H4 (cell line): Measurements from ENCODE around the gene RINL. TPM values are rescaled to one million over a fixed set of nuclear protein-coding genes. Genes with fewer than 3 reads are reported as not detected.
"Not testable (repeated sequence)": the region's sequence is repeated elsewhere in the genome, so short reads cannot be mapped to it uniquely, and the experiment has no call there.

Experiments
- DNase-seq: peaks from one replicate; pipeline ENCODE4 v3.0.0-alpha.2; 2015; ENCODE audit warnings: low spot score
- total RNA-seq: library from RNA; depleted of rRNA; stranded (reverse); fragments of >200 nt; shearing (Covaris generic); gene quantifications from 2 replicates; pipeline ENCODE4 v1.2.3, GENCODE V29; 2014

RINL gene
- total RNA-seq, 1 experiment from 2014 or later = 1.2 TPM

DNA sequence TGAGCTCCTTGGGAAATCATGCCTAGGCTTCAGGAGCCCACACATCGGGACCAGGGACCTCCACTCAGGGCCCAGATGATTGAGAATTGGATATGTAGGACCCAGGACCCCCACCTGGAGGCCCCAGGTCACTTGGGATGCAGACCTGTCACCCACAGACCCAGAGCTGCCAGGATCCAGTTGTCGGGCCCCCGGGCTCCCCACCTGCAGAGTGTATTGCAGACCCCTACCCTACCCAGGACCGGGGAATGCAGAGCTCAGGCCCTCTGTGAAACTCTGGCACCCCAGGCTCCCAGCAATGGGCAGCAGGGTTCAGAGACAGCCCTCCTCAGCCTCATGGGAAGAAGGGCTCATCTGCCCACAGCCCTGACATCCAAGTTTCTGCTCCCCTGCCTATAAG, 27.5 kb upstream of the RINL start:
- DNase-seq = no peak

DNA sequence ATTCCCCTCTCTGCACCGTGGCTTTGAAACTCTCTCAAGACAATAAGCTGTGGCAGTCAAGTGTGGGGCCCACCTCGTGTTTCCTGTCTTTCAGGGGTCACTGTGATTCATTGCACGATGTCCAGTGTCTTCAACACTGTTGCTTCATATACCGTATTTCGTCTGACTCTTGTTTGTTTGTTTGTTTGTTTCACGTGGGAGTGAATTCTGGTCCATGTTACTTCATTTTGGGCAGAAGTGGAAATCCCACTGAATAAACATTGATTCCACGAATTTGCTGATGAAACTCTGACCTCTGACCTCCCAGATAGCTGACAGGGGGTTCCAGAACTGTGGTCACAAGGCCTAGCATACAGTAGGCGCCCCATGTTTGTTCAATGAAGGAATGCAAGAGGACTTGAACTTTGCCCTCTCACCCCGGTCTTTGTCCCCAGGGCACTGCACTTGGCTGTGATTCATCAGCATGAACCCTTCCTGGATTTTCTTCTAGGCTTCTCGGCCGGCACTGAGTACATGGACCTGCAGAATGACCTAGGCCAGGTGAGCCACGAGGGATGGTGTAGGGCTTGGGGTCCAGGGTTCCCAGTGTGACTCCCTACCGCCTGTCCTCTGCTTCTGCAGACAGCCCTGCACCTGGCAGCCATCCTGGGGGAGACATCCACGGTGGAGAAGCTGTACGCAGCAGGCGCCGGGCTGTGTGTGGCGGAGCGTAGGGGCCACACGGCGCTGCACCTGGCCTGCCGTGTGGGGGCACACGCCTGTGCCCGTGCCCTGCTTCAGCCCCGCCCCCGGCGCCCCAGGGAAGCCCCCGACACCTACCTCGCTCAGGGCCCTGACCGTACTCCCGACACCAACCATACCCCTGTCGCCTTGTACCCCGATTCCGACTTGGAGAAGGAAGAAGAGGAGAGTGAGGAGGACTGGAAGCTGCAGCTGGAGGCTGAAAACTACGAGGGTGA, 26.8 kb upstream of the RINL start:
- DNase-seq = no peak

DNA sequence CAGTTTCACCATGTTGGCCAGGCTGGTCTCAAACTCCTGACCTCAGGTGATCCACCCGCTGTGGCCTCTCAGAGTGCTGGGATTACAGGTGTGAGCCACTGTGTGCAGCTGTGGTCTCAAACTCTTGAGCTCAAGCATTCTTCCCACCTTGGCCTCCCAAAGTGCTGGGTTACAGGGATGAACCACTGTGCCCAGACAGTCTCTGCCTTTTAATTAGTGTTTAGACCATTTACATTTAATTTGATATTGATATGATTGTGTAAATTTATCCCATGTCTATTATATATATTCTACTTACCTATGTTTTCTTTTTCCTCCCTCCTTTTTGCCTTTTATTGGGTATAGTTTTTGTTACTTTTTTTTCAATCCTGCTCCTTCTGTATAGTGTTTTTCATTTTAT, 23.6 kb upstream of the RINL start:
- DNase-seq = no peak

DNA sequence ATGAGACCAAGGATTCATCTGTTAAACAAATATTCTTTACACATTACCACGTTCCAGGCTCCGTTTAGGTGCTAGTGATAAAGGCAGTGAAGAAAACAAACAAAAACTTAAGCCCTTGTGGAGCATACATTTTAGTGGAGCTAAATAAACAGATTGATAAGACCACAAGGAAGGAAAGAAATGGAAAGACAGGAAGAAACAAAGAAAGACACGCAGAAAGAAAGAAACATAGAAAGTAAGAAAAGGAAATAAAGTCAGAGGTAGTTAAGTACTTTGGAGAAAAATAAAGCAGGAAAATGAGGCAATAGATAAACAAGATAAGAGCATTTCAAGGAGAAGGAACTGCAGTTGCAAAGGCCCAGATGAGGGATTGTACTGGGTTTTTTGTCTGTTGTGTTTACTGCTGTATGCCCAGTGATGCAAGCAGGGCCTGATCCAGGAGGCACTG, 22.7 kb upstream of the RINL start:
- DNase-seq = no peak

DNA sequence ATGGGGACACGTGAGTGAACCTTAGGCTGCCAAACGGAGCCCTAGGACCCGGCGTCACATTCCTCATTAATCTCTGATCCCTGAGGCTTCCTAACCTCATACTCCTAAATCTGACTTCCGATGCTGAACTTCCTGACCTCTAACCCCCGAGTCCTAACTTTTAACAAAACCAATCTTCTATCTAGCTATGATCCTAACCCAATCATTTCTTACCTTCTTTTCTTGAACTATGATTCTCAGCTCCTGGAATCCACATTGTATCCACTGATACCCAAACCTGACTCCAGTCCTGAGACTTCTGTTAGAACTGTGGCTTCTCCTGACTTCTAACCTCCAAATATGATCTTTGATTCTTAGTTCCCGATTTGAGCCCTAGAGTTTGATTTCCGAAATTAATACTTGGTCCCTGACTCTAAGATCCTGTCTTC, 22.1 kb upstream of the RINL start:
- no peak for DNase-seq

- peak; percentile 100 for DNase-seq
Observed at GRCh38 chr19:38899447-38900201, 21.5 kb upstream of the RINL start, which contains the start of the genes NFKBIB and SIRT2. Gene NFKBIB, plus strand, starts transcription at chr19:38899969. Its CDS starts 64 bp downstream, at chr19:38900033. Gene SIRT2, minus strand, starts transcription at chr19:38899618. Its CDS starts 97 bp downstream, at chr19:38899521.

- DNase-seq = no peak
Observed at GRCh38 chr19:38898788-38899446, 20.8 kb upstream of the RINL start.

DNA sequence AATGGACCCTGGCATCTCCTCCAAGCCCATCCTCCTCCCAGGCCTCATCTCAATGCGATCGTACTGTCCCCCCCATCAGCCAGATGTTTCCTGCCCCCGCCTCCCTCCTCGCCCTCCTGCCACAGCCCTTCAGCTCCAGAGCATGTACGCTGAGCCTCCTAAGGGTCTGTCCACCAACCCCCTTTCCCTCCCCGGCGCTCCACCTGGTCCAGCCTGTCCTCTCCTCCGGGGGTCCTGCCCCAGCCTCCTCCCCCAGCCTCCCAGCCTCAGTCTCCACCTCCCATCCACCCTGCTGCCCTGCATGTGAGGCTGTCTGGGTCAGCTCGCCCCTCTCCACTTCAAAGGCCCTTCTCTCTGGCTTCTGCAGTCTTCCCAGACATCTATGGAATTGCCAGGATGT, 16.9 kb upstream of the RINL start:
- DNase-seq = no peak

GRCh38 chr19:38893341-38893771, 15.3 kb upstream of the RINL start:
- no peak for DNase-seq

GRCh38 chr19:38892841-38893240, 14.8 kb upstream of the RINL start:
- DNase-seq = no peak

- no peak for DNase-seq
Observed at GRCh38 chr19:38891771-38892170, 13.7 kb upstream of the RINL start.

- no peak for DNase-seq
Observed at GRCh38 chr19:38890686-38891085, 12.6 kb upstream of the RINL start.

DNA sequence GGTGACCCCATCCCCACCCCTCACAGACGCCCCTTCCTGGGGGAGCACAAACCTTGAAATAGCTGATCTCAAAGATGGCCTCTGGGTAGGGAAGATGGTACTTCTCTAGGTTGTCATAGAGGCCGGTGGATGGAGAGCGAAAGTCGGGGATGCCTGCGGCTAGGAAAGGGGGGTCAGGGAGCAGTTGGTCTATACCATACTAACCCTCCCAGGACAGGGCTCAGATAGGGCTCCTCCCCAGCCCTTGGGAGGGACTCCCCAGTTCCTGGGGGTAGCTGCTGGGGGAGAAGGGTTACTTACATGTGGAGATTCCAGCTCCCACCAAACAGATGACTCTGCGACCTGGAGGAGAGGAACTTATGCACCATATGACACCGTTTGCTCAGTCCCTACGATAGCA, 11.7 kb upstream of the RINL start:
- DNase-seq = no peak

- no peak for DNase-seq
Observed at GRCh38 chr19:38888876-38889275, 10.8 kb upstream of the RINL start.

GRCh38 chr19:38884691-38885090, 6.6 kb upstream of the RINL start:
- DNase-seq = not testable (repeated sequence)

DNA sequence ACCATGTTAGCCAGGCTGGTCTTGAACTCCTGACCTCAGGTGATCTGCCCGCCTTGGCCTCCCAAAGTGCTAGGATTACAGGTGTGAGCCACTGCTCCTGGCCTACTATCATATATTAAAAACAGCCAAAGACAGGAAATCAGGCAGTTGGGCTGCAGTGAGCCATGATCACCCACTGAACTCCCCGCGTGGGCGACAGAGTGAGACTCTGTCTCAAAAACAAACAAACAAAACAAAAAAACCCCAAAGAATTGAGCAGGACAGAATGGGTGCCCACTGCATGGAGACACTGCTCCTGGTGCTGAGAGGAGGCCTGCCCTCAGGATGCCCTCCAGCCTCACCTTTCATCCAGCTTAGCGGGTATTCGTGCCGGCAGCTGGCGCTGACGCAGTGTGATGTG, 5.2 kb upstream of the RINL start:
- DNase-seq = no peak

DNA sequence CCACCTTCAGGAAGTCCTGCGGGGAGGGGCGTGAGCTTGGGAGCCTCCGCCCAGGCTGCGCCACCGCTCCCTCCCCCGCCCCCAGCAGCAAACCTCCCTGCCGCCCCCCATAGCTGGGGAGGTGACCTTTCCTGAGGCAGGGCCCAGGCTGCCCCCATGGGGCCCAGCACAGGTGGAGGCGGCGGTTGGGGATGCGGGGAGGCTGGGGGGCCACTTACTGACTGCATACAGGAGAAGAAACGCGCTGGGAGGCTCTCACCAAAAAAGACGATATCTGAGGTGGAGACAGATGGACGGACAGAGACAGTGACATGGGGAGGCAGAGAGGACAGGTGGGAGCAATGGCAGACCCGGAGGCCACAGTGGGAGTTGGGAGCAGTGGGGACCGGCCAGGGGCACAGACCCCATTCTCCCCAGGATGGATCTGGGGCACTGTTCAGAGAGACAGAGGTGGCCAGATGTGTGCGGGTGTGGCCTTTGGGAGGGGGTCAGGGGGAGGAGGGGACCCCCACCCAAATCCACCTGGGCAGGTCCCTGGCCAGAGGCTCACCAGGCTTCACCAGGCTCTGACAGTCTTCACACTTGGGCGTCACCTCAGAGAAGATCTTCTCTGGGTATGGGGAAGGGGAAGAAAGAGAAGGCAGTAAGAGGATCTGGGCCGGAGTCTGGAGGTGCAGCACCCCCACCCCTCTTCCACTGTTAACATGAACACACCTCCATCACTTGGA, 3.0 kb upstream of the RINL start:
- DNase-seq = no peak

DNA sequence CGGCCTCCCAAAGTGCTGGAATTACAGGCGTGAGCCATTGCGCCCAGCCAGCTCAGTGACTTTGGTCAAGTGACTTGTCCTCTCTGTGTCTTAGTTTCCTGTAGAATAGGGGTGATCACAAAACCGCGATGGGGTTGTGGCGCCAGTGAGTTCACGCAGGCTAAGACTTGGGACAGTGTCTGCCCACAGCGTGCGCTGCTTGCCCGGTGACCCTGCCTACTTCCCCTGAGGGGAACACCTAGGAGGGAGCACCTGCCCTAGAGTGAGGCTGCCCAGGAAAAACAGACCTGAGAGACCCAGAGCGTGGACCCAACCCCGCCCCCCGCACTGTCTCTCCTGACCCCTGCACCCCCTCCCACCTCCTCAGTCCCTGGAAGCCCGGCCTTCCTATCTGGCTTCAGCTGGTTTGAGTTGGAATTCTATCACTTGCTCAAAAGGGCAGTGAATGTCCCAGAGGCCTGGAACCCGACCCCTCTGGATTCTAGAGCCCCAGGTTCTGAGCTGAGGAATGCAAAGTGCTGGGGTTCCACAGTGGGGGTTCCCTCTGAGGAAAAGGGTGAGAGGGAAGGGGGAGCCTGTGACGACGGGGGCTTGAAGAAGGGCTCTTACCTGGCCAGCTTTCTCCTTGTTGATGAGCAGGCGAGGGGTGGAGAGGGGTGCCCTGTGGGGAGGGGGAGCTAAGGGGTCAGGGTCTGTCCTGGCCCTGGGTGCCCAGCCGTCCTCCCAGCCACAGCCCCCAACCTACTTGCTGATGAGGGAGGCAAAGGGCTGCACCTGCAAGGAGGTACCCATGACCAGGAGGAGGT, 2.2 kb upstream of the RINL start:
- DNase-seq = no peak

GRCh38 chr19:38879400-38879751, 1.3 kb upstream of the RINL start:
- no peak for DNase-seq

DNA sequence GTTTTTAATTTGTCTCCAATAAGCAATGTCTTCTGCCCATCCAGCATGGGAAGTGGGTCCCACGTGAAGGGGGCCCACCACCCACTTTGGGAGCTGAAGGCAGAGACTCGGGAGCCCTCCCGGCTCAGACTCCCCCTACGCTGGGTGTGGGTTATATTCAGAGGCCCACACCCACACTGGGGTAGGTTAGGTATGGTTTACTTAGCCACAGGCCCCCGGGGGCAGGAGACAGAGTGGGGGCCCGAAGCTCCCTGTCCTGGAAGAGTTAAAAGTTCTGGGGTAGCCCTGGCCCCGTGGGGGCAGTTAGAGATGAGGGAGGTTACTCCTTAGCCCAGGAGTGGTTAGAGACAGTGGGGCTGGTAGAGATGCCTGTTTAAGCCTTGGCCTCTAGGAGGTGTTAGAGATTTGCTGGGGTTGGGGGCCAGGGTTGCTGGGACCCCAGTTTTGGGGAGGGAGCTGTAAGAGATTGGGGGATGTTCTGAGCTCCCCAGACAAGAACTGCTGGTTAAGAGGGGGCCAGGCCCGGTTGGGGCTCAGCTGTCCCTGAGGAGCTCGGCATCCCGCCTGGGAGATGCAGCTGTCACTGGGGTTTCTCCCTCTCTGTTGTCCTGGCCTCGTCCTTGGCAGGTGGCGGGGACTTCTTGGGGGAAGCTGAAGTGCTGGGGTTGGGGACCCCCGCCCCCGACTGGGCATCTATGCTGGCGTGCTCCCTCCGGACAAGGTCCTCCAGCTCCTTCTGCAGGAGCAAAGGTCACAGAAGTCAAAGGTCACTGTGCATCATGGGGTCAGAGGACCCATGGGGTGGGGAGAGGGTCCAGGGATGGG, 712 bp upstream of the RINL start:
- no peak for DNase-seq
